ENCODE measurements around the gene SRSF10.

DNA sequence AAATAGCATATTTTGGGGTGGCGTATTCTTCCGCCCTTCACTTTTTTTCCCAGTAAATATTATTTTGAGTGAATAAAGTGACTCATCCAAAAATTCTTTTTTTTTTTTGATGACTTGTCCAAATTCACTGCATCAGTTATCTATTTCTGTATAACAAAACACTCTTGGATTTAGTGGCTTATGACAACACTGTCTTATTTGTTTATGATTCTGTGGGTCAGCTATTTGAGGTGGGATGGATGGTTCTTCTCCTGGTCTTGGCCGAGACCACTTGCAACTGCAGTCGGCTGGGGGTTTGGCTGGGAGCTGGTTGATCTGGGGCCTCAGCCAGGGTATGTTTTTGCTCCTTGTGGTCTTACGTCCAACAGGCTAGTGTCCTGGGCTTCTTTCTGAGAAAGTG is 39.9 kb upstream of the SRSF10 start:
- TF ChIP-seq CTCF (IDR thresholded peaks at IDR 0.05; ENCODE audit: low read length) (no peak), EZH2 (optimal IDR thresholded peaks at IDR 0.05; ENCODE audit: low read depth, low read length) (no peak)

Data from MM.1S (cell line).